Ovary (tissue), 9 donors: Measurements from ENCODE around the gene AKAP12. TPM values are rescaled to one million over a fixed set of nuclear protein-coding genes. Genes with fewer than 3 reads are reported as not detected.

Experiments used
- DNase-seq, 5 donors: peaks; one replicate each; pipeline ENCODE4 v3.0.0-alpha.2; 2019 to 2020
- H3K27ac ChIP-seq, 2 donors: fragments of 200-600 bp; one replicate each; pipeline versions ENCODE4 v1.5.1 to v1.8.0; 2019 to 2022
- H3K27me3 ChIP-seq: fragments of 200-600 bp; one replicate; pipeline ENCODE4 v1.8.0; 2022
- H3K36me3 ChIP-seq: fragments of 200-600 bp; sonication (generic); one replicate; pipeline ENCODE4 v1.5.1; 2019
- H3K4me1 ChIP-seq: one replicate; pipeline ENCODE4 v1.8.1; 2013; ENCODE audit warnings: mild to moderate bottlenecking, moderate library complexity; ENCODE audit not compliant: insufficient read depth
- H3K4me3 ChIP-seq: fragments of 200-600 bp; sonication (generic); one replicate; pipeline ENCODE4 v1.5.1; 2017
- H3K9me3 ChIP-seq, 2 donors: fragments of 200-600 bp in 1 of 2; sonication (generic) in 1 of 2; one replicate each; pipeline versions ENCODE4 v1.5.1 to v1.8.1; 2013 to 2019; ENCODE audit warnings: mild to moderate bottlenecking in 1 of 2, moderate library complexity in 1 of 2
- EP300 ChIP-seq: sonication (generic); formaldehyde crosslinking; IDR thresholded peaks from one replicate; pipeline ENCODE4 v1.6.1; 2017; ENCODE audit warnings: antibody characterized with exemption
- POLR2A ChIP-seq: fragments of 450-650 bp; IDR thresholded peaks from one replicate; pipeline ENCODE4 v1.6.1; 2017; ENCODE audit warnings: antibody characterized with exemption, mild to moderate bottlenecking, moderate library complexity
- WGBS, 3 donors: extraction: QIAGEN DNeasy Blood & Tissue Kit in 1 of 3; methylation state at CpG; one replicate each; pipeline versions ENCODE4 v1.1.5 to v1.1.7; 2013 to 2017; 5-methylcytosine and 5-hydroxymethylcytosine counted together
- intact Hi-C, 4 donors: fragments of 100-400 bp; cut with DNase I; formaldehyde crosslinking; loops; one replicate each; pipeline versions ENCODE4 v1.11.0 to v1.15.1; 2022 to 2023
- polyA plus RNA-seq, 2 donors: library from polyadenylated mRNA; stranded (reverse); fragments of 200-250 nt in 1 of 2; fragments of 350-450 nt in 1 of 2; fragmentation: Illumina TruSeq in 1 of 2; extraction: RNeasy Lipid Tissue Mini Kit (QIAGEN cat#74804) in 1 of 2; gene quantifications; one replicate each; pipeline ENCODE4 v1.2.3, GENCODE V29; 2013 to 2014
- total RNA-seq, 7 donors: library from RNA; depleted of rRNA in 2 of 7; stranded (reverse); fragments of >200 nt in 2 of 7; fragmentation: NEBNext Ultra II Directional in 3 of 7; extraction: Animal tissue kit (Norgen Biotek cat#: 25700) in 3 of 7; gene quantifications; one replicate each; pipeline versions ENCODE4 v1.1.0 to v1.2.4, GENCODE V29; 2016 to 2023
- TF ChIP-seq, protein P1 (sequence below), 3 donors: fragments of 450-650 bp in 2 of 3; fragments of 200-600 bp in 1 of 3; IDR thresholded peaks; one replicate each; pipeline versions ENCODE4 v1.5.1 to v1.8.0; 2016 to 2022; ENCODE audit warnings: antibody characterized with exemption in 3 of 3, mild to moderate bottlenecking in 1 of 3
- donor health status: DM: no; HTN: no; CAD: no; lungs with moderate emphysema.
- donor health status: DM: no; HTN: no; CAD: no.
- donor health status: Bipolar disorder and iron deficiency.
- donor health status: DM: yes; HTN: yes; CAD: no.
- donor health status: DM: no; HTN: no; CAD: no.
- donor health status: DM: yes; HTN: yes; CAD: no.

AKAP12 gene
- total and polyA plus RNA-seq, 9 donors = 67.2 to 246 (median 125) TPM

GRCh38 chr6:151229401-151230276 is 10.1 kb upstream of the AKAP12 start:
- intact Hi-C loops = no loop called here
- DNase-seq = no peak
- Histone ChIP-seq H3K9me3 (no peaks in the 10 kb centered on the region), H3K27me3 (no peaks in the 10 kb centered on the region), H3K36me3 (no peaks in the 10 kb centered on the region), H3K4me1 (no peaks in the 10 kb centered on the region), H3K27ac (no peak overlapping the region), H3K4me3 (no peak overlapping the region)
- 89% methylated on average over 11 of the region's 11 CpGs for WGBS, 3 donors
- TF ChIP-seq, protein P1, sequence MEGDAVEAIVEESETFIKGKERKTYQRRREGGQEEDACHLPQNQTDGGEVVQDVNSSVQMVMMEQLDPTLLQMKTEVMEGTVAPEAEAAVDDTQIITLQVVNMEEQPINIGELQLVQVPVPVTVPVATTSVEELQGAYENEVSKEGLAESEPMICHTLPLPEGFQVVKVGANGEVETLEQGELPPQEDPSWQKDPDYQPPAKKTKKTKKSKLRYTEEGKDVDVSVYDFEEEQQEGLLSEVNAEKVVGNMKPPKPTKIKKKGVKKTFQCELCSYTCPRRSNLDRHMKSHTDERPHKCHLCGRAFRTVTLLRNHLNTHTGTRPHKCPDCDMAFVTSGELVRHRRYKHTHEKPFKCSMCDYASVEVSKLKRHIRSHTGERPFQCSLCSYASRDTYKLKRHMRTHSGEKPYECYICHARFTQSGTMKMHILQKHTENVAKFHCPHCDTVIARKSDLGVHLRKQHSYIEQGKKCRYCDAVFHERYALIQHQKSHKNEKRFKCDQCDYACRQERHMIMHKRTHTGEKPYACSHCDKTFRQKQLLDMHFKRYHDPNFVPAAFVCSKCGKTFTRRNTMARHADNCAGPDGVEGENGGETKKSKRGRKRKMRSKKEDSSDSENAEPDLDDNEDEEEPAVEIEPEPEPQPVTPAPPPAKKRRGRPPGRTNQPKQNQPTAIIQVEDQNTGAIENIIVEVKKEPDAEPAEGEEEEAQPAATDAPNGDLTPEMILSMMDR (IDR thresholded peaks at IDR 0.05) = no peak
- TF ChIP-seq POLR2A (no peak), EP300 (no peak)

DNA sequence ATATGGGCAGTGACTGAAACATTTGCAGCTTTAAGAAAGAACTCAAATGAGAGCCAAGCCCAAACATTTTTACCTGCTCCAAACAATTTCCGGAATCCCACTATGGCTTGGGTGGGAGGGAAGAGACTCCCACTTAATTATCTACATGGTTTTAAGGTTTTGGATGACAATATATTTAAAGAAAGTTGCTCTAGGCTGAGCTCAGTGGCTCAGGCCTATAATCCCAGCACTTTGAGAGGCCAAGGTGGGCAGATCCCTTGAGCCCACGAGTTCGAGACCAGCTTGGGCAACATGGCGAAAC is 9.5 kb upstream of the AKAP12 start:
- no peak overlapping the region for H3K4me3 ChIP-seq
- H3K9me3 ChIP-seq = no peaks in the 10 kb centered on the region
- intact Hi-C loops = no loop called here
- H3K36me3 ChIP-seq = no peaks in the 10 kb centered on the region
- H3K4me1 ChIP-seq = no peaks in the 10 kb centered on the region
- TF ChIP-seq POLR2A (no peak), EP300 (no peak)
- TF ChIP-seq, protein P1 (IDR thresholded peaks at IDR 0.05) = no peak
- no peaks in the 10 kb centered on the region for H3K27me3 ChIP-seq
- WGBS, 3 donors = 92 to 97% (median 94%) methylated on average over 4 of the region's 4 CpGs
- no peak for DNase-seq
- H3K27ac ChIP-seq = no peak overlapping the region

DNA sequence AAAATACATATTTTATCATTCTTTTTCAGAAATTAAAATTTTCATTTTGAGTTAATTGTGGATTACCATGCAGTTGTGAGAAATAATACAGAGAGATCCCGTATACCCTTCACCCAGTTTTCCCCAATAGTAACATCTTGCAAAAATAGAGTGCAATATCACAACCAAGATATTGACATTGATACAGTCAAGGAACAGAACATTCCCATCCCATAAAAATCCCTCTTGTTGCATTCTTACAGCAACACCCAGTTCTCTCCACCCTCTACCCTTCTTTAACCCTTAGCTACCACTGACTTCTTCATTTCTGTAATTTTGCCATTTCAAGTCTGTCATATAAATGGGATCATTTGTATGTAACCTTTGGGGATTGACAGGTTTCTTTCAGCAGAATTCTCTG is 6.9 kb upstream of the AKAP12 start:
- 59 to 64% (median 62%) methylated on average over 1 of the region's 1 CpG for WGBS, 3 donors
- Histone ChIP-seq H3K4me1 (no peaks in the 10 kb centered on the region), H3K27ac (no peak overlapping the region), H3K27me3 (no peaks in the 10 kb centered on the region), H3K4me3 (no peak overlapping the region), H3K9me3 (no peaks in the 10 kb centered on the region), H3K36me3 (no peaks in the 10 kb centered on the region)
- intact Hi-C loops = no loop called here
- DNase-seq = no peak
- no peak for TF ChIP-seq POLR2A
- TF ChIP-seq, protein P1 (IDR thresholded peaks at IDR 0.05) = no peak
- no peak for TF ChIP-seq EP300

- Histone ChIP-seq H3K4me3 (no peak overlapping the region), H3K27ac (no peak overlapping the region), H3K27me3 (no peaks in the 10 kb centered on the region), H3K4me1 (no peaks in the 10 kb centered on the region), H3K36me3 (no peaks in the 10 kb centered on the region), H3K9me3 (no peaks in the 10 kb centered on the region)
- DNase-seq = no peak
- 93 to 97% (median 94%) methylated on average over 7 of the region's 7 CpGs for WGBS, 3 donors
- TF ChIP-seq, protein P1 (IDR thresholded peaks at IDR 0.05) = no peak
- no peak for TF ChIP-seq POLR2A
- intact Hi-C loops = no loop called here
Measured at GRCh38 chr6:151233731-151234130, 6.0 kb upstream of the AKAP12 start.
